Chondrocyte (in vitro differentiated cells): Measurements from ENCODE around the gene TPO. TPM values are rescaled to one million over a fixed set of nuclear protein-coding genes. Genes with fewer than 3 reads are reported as not detected.

Source experiments
- DNase-seq: peaks from one replicate; pipeline ENCODE4 v3.0.0; 2021; ENCODE audit warnings: mixed read lengths, low spot score
- H3K27ac Mint-ChIP-seq: one replicate; pipeline ENCODE4 v1.8.0; 2021; ENCODE audit warnings: mild to moderate bottlenecking, moderate library complexity, mixed read lengths; ENCODE audit not compliant: unreplicated experiment
- H3K27me3 Mint-ChIP-seq: 2 replicates; pipeline ENCODE4 v1.8.0; 2021; ENCODE audit warnings: low read depth, mixed read lengths
- H3K36me3 Mint-ChIP-seq: 2 replicates; pipeline ENCODE4 v1.8.0; 2021; ENCODE audit warnings: low read depth, mixed read lengths
- H3K4me1 Mint-ChIP-seq: 2 replicates; pipeline ENCODE4 v1.8.0; 2021; ENCODE audit warnings: low read depth, mild to moderate bottlenecking, mixed read lengths
- H3K4me3 Mint-ChIP-seq: one replicate; pipeline ENCODE4 v1.8.0; 2021; ENCODE audit warnings: mild to moderate bottlenecking, moderate library complexity, mixed read lengths; ENCODE audit not compliant: unreplicated experiment
- H3K9me3 Mint-ChIP-seq: 2 replicates; pipeline ENCODE4 v1.8.0; 2021; ENCODE audit warnings: low read depth, mixed read lengths
- CTCF ChIP-seq: fragments of 200-600 bp; sonication (generic); IDR thresholded peaks from 2 replicates; pipeline ENCODE4 v1.5.0; 2021; ENCODE audit warnings: antibody characterized with exemption, mild to moderate bottlenecking, moderate library complexity
- total RNA-seq: library from RNA; stranded (reverse); gene quantifications from 3 replicates; pipeline ENCODE4 v1.2.1, GENCODE V29; 2021

The TPO gene
- total RNA-seq, 1 donor from 2014 or later = not detected

DNA sequence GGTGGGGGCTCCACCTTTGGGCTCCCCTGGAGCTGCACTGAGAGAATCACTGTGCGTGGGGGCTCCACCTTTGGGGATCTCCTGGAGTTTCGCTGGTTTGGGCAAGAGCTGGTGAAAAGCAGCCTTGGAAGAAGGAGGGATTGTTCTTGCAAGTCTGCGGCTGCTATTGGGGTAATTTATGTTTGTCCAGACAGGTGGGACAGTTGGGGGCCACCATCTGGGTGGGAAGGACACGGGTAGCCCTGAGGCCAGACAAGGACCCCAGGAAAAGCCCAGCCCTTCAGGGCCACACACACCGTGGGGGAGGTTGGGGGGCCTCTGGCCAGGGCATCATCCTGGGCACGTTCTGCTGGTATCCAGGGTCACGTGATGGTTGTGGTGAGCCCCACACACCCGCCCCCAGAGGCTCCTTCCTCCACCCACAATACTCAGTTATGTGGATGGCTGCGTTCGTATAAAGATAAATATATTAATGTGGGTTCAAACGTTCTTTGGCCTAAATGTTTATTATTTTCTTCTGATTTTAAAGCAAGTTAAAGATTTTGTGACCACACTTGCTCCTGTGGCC, 47.7 kb downstream of the TPO start:
- H3K36me3 Mint-ChIP-seq = no peaks in the 10 kb centered on the region
- no peaks in the 10 kb centered on the region for H3K4me1 Mint-ChIP-seq
- peaks cover 15% of the 10 kb centered on the region for H3K27me3 Mint-ChIP-seq
- H3K4me3 Mint-ChIP-seq = no peak overlapping the region
- no peak overlapping the region for H3K27ac Mint-ChIP-seq
- DNase-seq = peak; percentile 55
- peaks cover 5% of the 10 kb centered on the region for H3K9me3 Mint-ChIP-seq
- no peak for TF ChIP-seq CTCF

- Mint-ChIP-seq H3K4me1 (no peaks in the 10 kb centered on the region), H3K27me3 (peaks cover 23% of the 10 kb centered on the region), H3K27ac (no peak overlapping the region), H3K4me3 (no peak overlapping the region), H3K9me3 (peaks cover 9% of the 10 kb centered on the region), H3K36me3 (no peaks in the 10 kb centered on the region)
- no peak for TF ChIP-seq CTCF
- DNase-seq = peak; percentile 44
Measured at GRCh38 chr2:1461507-1462390, 48.5 kb downstream of the TPO start.

DNA sequence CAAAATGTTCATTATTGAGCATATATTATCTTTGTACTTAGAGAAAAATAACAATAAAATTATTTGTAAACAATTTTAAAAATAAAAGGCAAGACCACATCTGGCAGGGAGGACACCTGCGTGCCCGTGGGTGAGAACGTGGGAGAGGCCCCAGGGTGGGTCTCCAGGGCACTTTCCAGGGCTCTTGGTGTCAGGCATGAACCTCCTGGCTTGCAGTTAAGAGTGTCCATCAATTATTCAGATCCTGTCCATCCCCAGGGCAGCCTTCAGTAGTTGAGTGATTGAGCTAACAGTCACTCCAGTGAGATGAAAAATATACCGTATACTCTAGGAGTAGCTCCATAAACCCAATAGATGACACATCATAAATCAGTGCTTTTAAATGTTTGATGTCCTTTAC, 49.7 kb downstream of the TPO start:
- no peaks in the 10 kb centered on the region for H3K36me3 Mint-ChIP-seq
- no peak for TF ChIP-seq CTCF
- peaks cover 26% of the 10 kb centered on the region for H3K27me3 Mint-ChIP-seq
- H3K4me3 Mint-ChIP-seq = no peak overlapping the region
- no peaks in the 10 kb centered on the region for H3K4me1 Mint-ChIP-seq
- peaks cover 10% of the 10 kb centered on the region for H3K9me3 Mint-ChIP-seq
- H3K27ac Mint-ChIP-seq = no peak overlapping the region
- no peak for DNase-seq

GRCh38 chr2:1472350-1472749, 59.1 kb downstream of the TPO start:
- Mint-ChIP-seq H3K36me3 (no peaks in the 10 kb centered on the region), H3K4me1 (no peaks in the 10 kb centered on the region), H3K4me3 (no peak overlapping the region), H3K27ac (no peak overlapping the region), H3K9me3 (peaks cover 10% of the 10 kb centered on the region), H3K27me3 (peaks cover 14% of the 10 kb centered on the region)
- DNase-seq = no peak
- TF ChIP-seq CTCF = no peak

DNA sequence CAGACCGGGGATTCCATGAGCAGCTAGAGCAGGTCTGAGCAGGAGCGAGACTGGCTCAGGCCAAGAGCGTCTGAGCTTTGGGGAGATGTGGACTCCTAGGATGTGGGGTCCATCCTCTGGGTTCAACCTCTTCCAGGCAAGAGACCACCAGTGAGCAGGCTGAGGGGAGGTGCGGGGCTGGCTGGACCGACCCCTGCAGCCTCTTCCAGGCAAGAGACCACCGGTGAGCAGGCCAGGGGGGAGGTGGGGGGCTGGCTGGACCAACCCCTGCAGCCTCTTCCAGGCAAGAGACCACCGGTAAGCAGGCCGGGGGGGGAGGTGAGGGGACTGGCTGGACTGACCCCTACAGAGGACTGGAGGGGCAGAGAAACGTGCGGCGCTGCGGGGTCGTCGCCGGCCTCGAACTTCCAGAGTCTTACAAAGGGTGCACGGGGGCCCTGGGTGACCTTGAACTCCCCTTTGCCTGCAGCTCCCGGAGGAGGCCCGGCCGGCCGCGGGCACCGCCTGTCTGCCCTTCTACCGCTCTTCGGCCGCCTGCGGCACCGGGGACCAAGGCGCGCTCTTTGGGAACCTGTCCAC, 63.4 kb downstream of the TPO start:
- TF ChIP-seq CTCF = no peak

More for the DNA sequence above, 63.4 kb downstream of the TPO start:
- H3K27ac Mint-ChIP-seq = no peak overlapping the region
- H3K36me3 Mint-ChIP-seq = no peaks in the 10 kb centered on the region
- no peak for DNase-seq
- no peaks in the 10 kb centered on the region for H3K9me3 Mint-ChIP-seq
- H3K4me1 Mint-ChIP-seq = no peaks in the 10 kb centered on the region
- H3K4me3 Mint-ChIP-seq = no peak overlapping the region
- H3K27me3 Mint-ChIP-seq = peaks cover 16% of the 10 kb centered on the region
